Limb (tissue), 2 donors: Measurements from ENCODE around the gene MAGI2.

Source experiments
- DNase-seq, 2 donors: peaks; one replicate each; pipeline ENCODE4 v3.0.0-alpha.2; 2016; ENCODE audit errors: extremely low spot score in 2 of 2

Gene MAGI2

GRCh38 chr7:78749052-78749746, 704.3 kb downstream of the MAGI2 start:
- no peak for DNase-seq

GRCh38 chr7:78747592-78747991, 705.9 kb downstream of the MAGI2 start:
- no peak for DNase-seq

DNA sequence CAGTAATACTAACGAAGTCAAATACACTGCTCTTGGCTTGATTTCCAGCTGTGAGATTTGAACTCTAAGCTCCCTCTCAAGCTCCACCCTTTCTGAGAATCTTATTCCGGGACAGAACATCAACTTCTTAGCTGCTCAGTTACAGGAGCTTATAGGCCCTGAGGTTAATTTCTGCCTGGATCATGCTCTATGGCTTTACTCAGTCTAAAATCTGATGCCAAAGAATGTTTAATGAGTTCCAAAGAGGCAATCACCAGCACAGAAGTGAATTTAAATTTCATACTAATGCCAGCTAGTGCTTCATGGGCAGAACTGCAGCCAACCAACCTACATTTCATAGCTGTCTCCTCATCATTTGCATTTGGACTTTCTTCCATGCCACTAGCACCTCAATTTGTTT, 707.2 kb downstream of the MAGI2 start:
- no peak for DNase-seq

- no peak for DNase-seq
Measured at GRCh38 chr7:78742694-78743093, 710.8 kb downstream of the MAGI2 start.

DNA sequence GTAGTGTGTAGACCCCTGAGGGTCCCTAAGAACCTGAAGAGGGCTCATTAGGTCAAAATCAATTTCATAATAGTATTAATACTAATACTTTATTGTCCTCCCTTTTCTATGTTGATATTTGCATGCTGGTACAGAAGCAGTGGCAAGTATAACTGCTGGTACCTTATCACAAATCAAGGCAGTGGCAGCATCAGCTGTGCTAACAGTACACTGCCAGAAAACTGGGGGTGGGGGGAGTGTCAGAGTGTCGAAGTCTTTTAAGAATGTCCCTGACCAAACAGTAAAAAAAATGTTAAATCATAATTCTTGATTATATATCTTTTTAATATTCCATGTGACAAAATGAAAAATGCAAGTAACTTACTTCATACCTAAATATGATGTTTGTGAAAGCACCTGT, 716.9 kb downstream of the MAGI2 start:
- no peak for DNase-seq

DNA sequence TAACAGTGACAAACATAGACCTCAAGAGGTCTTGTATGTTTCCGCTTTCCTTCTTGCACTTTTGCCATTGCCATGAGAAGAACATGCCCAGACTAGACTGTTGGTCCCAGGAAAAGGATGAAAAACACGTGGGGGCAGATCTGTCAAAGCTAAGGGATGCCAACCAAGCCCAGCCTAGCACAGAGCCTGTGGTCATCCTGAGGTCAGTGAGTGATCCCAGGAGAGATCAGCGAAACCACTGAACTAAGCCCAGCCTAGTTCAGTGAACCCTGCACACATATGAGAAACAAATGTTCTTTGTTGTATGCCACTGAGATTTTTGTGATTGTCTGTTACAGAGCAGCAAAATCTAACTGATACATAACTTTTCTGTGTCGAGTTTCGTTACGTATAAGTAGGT, 718.8 kb downstream of the MAGI2 start:
- no peak for DNase-seq

DNA sequence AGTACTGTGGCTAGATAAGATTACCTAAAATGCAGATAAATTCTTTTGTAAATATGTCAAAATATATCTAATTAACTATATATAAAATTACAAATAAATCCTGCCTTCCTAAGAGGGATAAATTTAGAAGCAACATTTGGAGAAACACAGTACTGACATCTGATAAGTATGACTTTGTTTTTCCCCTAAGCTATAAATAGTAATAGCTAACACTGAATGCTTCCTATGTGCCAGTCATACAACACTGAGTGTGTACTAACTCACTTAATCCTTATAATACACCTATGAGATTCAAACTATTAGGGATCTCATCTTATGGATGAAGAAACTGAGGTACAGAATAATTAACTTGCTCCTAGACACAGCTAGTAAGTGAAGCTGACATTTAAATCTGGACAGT, 733.4 kb downstream of the MAGI2 start:
- no peak for DNase-seq

DNA sequence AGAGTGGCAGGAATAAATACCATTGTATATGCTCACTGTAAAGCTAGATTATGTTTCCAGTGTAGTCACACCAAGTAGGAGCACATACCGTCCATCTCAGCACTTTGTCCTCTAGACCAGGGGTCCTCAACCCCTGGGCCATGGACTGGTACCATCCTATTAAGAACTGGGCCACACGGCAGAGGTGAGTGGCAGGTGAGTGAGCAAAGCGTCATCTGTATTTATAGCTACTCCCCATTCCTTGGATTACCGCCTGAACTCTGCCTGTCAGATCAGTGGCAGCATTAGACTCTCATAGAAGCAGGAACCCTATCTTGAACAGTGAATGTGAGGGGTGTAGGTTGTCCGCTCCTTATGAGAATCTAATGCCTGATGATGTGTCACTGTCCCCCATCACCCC, 735.3 kb downstream of the MAGI2 start:
- no peak for DNase-seq

GRCh38 chr7:78716876-78717275, 736.6 kb downstream of the MAGI2 start:
- DNase-seq = no peak

DNA sequence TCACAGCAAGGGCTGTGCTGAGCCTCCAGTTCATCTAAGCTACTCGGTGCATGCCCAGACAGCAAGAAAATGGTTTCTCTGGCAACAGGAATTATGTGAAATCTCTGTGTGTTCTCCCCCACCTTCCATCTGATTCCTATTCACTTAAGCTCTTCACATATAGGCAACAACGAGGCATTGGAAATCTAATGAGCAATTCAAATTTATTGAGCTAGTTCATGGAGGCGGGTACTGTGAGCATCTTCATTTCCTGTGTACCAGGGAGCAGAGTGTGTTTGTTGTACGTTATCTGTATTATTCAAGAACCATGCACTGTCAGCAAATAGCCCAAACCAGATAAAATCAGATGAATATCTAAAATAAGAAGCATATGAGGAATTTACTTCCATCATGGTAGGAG, 739.1 kb downstream of the MAGI2 start:
- DNase-seq = no peak

- DNase-seq = no peak
Measured at GRCh38 chr7:78712111-78712510, 741.4 kb downstream of the MAGI2 start.

DNA sequence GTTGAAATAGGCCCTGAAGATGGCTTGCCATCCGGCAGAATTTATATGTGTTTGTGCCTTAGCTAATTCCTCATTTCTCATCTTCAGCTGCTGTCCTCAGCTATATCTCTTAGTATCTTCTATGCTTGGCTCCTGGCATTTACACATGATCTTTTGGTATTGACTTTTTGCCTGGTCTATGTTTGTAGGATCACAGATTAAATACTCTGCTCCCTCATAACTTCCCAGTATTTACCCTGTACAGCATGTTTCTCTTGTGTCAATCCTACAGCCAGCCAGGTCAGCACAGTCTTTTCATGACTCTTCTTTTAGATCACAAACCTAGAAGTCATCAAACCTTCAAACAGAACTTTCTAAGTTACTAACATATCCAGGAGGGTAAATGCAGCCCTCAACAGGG, 743.8 kb downstream of the MAGI2 start:
- no peak for DNase-seq

DNA sequence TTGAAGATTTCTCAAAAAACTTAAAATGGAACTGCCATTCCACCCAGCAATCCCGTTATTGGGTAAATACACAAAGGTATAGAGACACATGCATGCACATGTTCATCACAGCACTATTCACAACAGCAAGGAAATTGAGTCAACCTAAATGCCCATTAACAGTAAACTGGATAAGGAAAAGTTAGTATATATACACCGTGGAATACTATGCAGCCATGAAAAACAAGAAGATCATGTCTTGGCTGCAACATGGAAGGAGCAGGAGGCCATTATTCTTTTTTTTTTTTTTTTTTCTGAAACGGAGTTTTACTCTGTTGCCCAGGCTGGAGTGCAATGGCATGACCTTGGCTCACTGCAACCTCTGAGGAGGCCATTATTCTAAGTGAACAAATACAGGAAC, 749.0 kb downstream of the MAGI2 start:
- no peak for DNase-seq

DNA sequence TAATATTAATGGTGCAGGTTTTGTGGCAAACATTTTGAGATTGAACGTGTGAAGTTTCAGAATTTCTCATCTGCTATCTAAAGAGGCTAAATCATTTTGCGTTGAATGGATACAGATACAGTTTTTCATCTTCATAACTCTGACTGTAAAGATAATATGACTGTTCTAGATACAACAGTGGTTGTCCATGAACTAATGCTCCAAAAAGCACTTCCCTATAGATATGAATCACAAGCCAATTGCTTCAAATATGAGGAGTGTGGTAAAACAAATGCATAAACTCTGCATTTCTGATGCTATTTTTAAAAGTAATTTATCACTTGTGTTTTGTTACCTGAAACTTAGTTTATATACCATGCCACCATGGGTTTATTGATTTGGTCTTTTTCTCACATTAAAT, 750.1 kb downstream of the MAGI2 start:
- DNase-seq = no peak

DNA sequence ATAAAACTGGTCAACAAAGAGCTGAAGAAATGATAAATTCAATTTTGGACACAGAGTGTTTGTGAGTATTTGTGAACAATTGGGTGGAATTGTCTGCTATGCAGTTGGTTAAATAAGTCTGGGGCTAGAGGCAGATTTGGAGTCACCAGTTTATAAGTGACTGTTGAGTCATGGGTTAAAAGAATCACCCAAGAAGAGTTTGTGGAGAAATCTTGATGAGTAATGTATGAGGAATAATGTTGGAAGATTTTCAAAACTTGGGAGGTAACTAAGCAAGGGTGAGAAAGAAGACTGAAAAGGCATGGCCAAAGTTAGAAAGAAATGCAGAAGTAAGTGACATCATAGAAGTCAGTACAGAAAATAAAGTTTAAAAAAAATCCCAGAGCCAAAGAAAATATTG, 750.7 kb downstream of the MAGI2 start:
- peak in 1 of 2 donors; percentile 10 for DNase-seq

DNA sequence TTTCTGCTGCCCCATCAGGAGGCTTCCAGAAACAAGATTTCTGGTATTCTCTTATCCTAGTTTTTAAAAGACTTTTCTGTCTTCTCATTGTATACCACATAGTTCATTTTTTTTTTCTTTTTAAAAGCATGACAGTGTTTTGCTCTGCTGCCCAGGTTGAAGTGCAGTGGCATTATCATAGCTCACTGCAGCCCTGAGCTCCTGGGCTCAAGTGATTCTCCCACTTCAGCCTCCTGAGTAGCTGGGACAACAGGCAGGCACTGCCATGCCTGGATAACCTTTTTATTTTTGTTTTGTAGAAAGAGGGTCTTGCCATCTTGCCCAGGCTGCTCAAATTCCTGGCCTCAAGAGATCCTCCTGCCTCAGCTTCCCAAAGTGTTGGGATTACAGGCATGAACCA, 757.6 kb downstream of the MAGI2 start:
- no peak for DNase-seq

DNA sequence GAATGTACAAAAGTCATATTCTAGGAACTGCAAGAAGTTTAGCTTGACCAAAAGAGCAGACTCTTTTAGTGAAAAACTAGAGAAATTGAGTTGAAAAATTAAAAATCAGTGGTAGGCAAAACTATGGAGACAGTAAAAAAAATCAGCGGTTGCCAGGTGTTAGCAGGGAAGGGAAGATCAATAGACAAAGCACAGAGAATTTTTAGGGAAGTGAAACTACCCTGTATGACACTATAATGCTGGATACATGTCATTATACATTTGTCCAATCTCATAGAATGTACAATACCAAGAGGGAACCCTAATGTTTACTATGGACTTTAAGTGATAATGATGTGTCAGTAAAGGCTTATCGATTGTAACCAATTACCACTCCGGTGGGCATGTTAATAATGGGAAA, 761.9 kb downstream of the MAGI2 start:
- no peak for DNase-seq

- DNase-seq = no peak
Measured at GRCh38 chr7:78690174-78690573, 763.3 kb downstream of the MAGI2 start.

- no peak for DNase-seq
Measured at GRCh38 chr7:78688376-78688775, 765.1 kb downstream of the MAGI2 start.

GRCh38 chr7:78686189-78686588, 767.3 kb downstream of the MAGI2 start:
- DNase-seq = no peak

GRCh38 chr7:78684201-78684600, 769.3 kb downstream of the MAGI2 start:
- no peak for DNase-seq

- no peak for DNase-seq
Measured at GRCh38 chr7:78683566-78683965, 769.9 kb downstream of the MAGI2 start.

GRCh38 chr7:78679112-78679876, 774.2 kb downstream of the MAGI2 start:
- no peak for DNase-seq
